Liver (tissue), 9 donors: ENCODE results near the gene TSPAN18. TPM values are rescaled to one million over a fixed set of nuclear protein-coding genes. Genes with fewer than 3 reads are reported as not detected.

Source experiments
- DNase-seq: peaks from one replicate; pipeline ENCODE4 v3.0.0-alpha.2; 2017; ENCODE audit warnings: low spot score
- H3K27ac ChIP-seq, 2 donors: one replicate each; pipeline ENCODE4 v1.7.0; 2013; ENCODE audit warnings: inconsistent platforms in 2 of 2, low read length in 2 of 2, control low read depth in 1 of 2, low read depth in 1 of 2, mild to moderate bottlenecking in 1 of 2
- H3K27me3 ChIP-seq, 4 donors: one replicate each; pipeline versions ENCODE4 v1.6.1 to v1.7.0; 2013; ENCODE audit warnings: low read length in 3 of 4, inconsistent platforms in 1 of 4, mild to moderate bottlenecking in 1 of 4, moderate library complexity in 1 of 4; ENCODE audit not compliant: control insufficient read depth in 4 of 4, insufficient read depth in 4 of 4
- H3K36me3 ChIP-seq, 4 donors: one replicate each; pipeline versions ENCODE4 v1.6.1 to v1.7.0; 2013; ENCODE audit warnings: low read length in 3 of 4, mild to moderate bottlenecking in 3 of 4, low read depth in 1 of 4, moderate library complexity in 1 of 4; ENCODE audit not compliant: control insufficient read depth in 4 of 4, insufficient read depth in 3 of 4
- H3K4me1 ChIP-seq, 4 donors: one replicate each; pipeline versions ENCODE4 v1.6.1 to v1.7.0; 2013; ENCODE audit warnings: low read length in 3 of 4, mild to moderate bottlenecking in 3 of 4, moderate library complexity in 1 of 4; ENCODE audit not compliant: control insufficient read depth in 4 of 4, insufficient read depth in 4 of 4
- H3K4me3 ChIP-seq, 3 donors: one replicate each; pipeline versions ENCODE4 v1.6.1 to v1.7.0; 2013; ENCODE audit warnings: low read length in 3 of 3, control low read depth in 1 of 3, low read depth in 1 of 3, mild to moderate bottlenecking in 1 of 3
- H3K9ac ChIP-seq, 2 donors: one replicate each; pipeline ENCODE4 v1.7.0; 2013; ENCODE audit warnings: low read length in 2 of 2, mild to moderate bottlenecking in 2 of 2, moderate library complexity in 2 of 2, control low read depth in 1 of 2, low read depth in 1 of 2
- H3K9me3 ChIP-seq, 4 donors: one replicate each; pipeline versions ENCODE4 v1.6.1 to v1.7.0; 2013; ENCODE audit warnings: low read length in 3 of 4; ENCODE audit not compliant: control insufficient read depth in 4 of 4
- EGR1 ChIP-seq, 2 donors: IDR thresholded peaks; 2 replicates each; pipeline ENCODE4 v1.6.1; 2016 to 2018; ENCODE audit warnings: antibody characterized with exemption in 2 of 2, low read depth in 2 of 2
- FOXA1 ChIP-seq: IDR thresholded peaks from 2 replicates; pipeline ENCODE4 v1.6.1; 2016; ENCODE audit warnings: antibody characterized with exemption
- FOXA2 ChIP-seq: IDR thresholded peaks from 2 replicates; pipeline ENCODE4 v1.6.1; 2016; ENCODE audit warnings: antibody characterized with exemption
- HNF4G ChIP-seq: IDR thresholded peaks from 2 replicates; pipeline ENCODE4 v1.6.1; 2016; ENCODE audit warnings: antibody characterized with exemption
- NR2F2 ChIP-seq: IDR thresholded peaks from 2 replicates; pipeline ENCODE4 v1.6.1; 2016; ENCODE audit warnings: antibody characterized with exemption
- RXRA ChIP-seq, 2 donors: IDR thresholded peaks; 2 replicates each; pipeline ENCODE4 v1.6.1; 2017 to 2018; ENCODE audit warnings: antibody characterized with exemption in 2 of 2, mild to moderate bottlenecking in 1 of 2
- SP1 ChIP-seq: IDR thresholded peaks from 2 replicates; pipeline ENCODE4 v1.6.1; 2018; ENCODE audit warnings: antibody characterized with exemption, mild to moderate bottlenecking
- TAF1 ChIP-seq: conservative IDR thresholded peaks from 2 replicates; pipeline ENCODE4 v1.6.1; 2016; ENCODE audit warnings: antibody characterized with exemption, mild to moderate bottlenecking
- YY1 ChIP-seq: IDR thresholded peaks from 2 replicates; pipeline ENCODE4 v1.6.1; 2016; ENCODE audit warnings: antibody characterized with exemption, mild to moderate bottlenecking
- WGBS: extraction: QIAGEN DNeasy Blood & Tissue Kit; methylation state at CpG from one replicate; pipeline ENCODE4 v1.1.7; 2013; 5-methylcytosine and 5-hydroxymethylcytosine counted together
- polyA plus RNA-seq, 2 donors: library from polyadenylated mRNA; stranded (reverse) in 1 of 2; unstranded in 1 of 2; fragments of 200-250 nt in 1 of 2; fragments of >200 nt in 1 of 2; fragmentation: Nextera tagmentation in 1 of 2; extraction: Ambion mirVana in 1 of 2; gene quantifications; one replicate each; pipeline versions ENCODE4 v1.2.1 to v1.2.3, GENCODE V29; 2013 to 2015
- total RNA-seq, 2 donors: library from RNA; depleted of rRNA; stranded (reverse); fragments of >200 nt; gene quantifications; one replicate each; pipeline ENCODE4 v1.2.3, GENCODE V29; 2014
- TF ChIP-seq, protein P1 (sequence below): IDR thresholded peaks from 2 replicates; pipeline ENCODE4 v1.6.1; 2016; ENCODE audit warnings: antibody characterized with exemption, mild to moderate bottlenecking
- TF ChIP-seq, protein P2 (sequence below): IDR thresholded peaks from 2 replicates; pipeline ENCODE4 v1.6.1; 2016; ENCODE audit warnings: antibody characterized with exemption
- TF ChIP-seq, protein P3 (sequence below): IDR thresholded peaks from 2 replicates; pipeline ENCODE4 v1.6.1; 2016; ENCODE audit warnings: antibody characterized with exemption
- TF ChIP-seq, protein P4 (sequence below): IDR thresholded peaks from 2 replicates; pipeline ENCODE4 v1.6.1; 2016; ENCODE audit warnings: antibody characterized with exemption
- TF ChIP-seq, protein P5 (sequence below): fragments of 150-350 bp; IDR thresholded peaks from 2 replicates; pipeline ENCODE4 v1.5.1; 2017; ENCODE audit warnings: improper control_type of control experiment, low read depth, low read length; ENCODE audit not compliant: missing input control
- donor health status: healthy.
- donor health status: healthy.
- donor health status: healthy.
- donor health status: healthy.
- donor health status: healthy.

The TSPAN18 gene
- total and polyA plus RNA-seq, 4 donors, result 1.2 to 5.0 (median 2.8) TPM

DNA sequence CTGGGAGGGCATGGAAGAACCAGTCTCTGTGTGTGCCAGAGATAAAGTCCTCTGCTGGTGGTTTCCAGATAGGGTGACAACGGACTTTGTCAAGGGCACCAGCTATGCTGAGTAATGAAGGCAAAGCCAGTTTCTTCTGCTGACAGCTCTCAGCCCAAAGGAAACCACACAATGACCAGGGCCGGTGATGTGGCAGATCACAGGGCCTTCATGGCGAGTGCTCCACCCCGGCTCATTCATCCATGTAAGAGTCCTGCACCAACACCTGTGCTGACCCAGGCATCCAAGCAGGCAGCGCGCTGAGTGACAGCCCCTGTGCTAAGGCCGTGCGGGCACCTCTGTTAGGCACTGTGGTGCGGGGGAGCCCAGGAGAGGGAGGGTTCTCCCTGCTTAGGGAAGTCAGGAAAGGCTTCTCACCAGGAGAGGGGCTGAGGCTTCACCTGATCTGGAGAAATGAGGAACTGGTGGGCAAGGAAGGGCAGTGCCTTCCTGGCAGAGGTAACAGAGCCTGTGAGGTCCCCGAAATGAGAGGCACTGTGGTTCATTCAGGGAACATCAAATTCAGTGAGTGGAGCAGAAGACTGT lies 190.1 kb downstream of the TSPAN18 start:
- H3K27ac ChIP-seq, result no peak overlapping the region
- no peak overlapping the region for H3K9ac ChIP-seq
- DNase-seq, result no peak
- TF ChIP-seq FOXA2 (no peak), TAF1 (no peak), HNF4G (no peak)
- no peaks in the 10 kb centered on the region for H3K36me3 ChIP-seq
- H3K27me3 ChIP-seq, result peaks cover 0 to 2% (median 0%) of the 10 kb centered on the region in 4 donors
- 83% methylated on average over 10 of the region's 10 CpGs for WGBS
- H3K4me3 ChIP-seq, result no peak overlapping the region
- H3K9me3 ChIP-seq, result no peaks in the 10 kb centered on the region
- peaks cover 0 to 9% (median 8%) of the 10 kb centered on the region in 4 donors for H3K4me1 ChIP-seq

DNA sequence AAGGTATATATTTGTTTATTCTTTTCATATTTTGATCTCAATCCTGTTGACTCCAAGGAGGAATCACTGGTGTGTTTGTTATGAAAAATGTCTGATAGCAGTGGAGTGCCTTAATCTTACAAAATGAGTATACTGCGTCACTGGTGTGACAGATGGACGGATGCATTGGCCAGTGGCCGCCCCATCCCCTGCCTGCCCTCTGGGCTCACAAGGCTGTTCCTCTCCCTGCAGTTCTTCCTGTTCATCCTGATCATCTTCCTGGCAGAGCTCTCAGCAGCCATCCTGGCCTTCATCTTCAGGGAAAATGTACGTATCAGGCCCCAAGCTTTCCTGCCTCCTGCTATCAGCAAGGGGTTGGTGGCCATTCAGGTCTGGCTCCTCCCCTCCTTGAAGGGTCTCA lies 191.0 kb downstream of the TSPAN18 start:
- 94% methylated on average over 4 of the region's 4 CpGs for WGBS
- H3K27ac ChIP-seq, result no peak overlapping the region
- H3K36me3 ChIP-seq, result no peaks in the 10 kb centered on the region
- peaks cover 0 to under 1% (median under 1%) of the 10 kb centered on the region in 4 donors for H3K4me1 ChIP-seq
- no peak overlapping the region for H3K4me3 ChIP-seq
- DNase-seq, result no peak
- H3K9ac ChIP-seq, result no peak overlapping the region
- H3K27me3 ChIP-seq, result peaks cover 0 to 2% (median 0%) of the 10 kb centered on the region in 4 donors
- H3K9me3 ChIP-seq, result no peaks in the 10 kb centered on the region
- TF ChIP-seq, protein P1, sequence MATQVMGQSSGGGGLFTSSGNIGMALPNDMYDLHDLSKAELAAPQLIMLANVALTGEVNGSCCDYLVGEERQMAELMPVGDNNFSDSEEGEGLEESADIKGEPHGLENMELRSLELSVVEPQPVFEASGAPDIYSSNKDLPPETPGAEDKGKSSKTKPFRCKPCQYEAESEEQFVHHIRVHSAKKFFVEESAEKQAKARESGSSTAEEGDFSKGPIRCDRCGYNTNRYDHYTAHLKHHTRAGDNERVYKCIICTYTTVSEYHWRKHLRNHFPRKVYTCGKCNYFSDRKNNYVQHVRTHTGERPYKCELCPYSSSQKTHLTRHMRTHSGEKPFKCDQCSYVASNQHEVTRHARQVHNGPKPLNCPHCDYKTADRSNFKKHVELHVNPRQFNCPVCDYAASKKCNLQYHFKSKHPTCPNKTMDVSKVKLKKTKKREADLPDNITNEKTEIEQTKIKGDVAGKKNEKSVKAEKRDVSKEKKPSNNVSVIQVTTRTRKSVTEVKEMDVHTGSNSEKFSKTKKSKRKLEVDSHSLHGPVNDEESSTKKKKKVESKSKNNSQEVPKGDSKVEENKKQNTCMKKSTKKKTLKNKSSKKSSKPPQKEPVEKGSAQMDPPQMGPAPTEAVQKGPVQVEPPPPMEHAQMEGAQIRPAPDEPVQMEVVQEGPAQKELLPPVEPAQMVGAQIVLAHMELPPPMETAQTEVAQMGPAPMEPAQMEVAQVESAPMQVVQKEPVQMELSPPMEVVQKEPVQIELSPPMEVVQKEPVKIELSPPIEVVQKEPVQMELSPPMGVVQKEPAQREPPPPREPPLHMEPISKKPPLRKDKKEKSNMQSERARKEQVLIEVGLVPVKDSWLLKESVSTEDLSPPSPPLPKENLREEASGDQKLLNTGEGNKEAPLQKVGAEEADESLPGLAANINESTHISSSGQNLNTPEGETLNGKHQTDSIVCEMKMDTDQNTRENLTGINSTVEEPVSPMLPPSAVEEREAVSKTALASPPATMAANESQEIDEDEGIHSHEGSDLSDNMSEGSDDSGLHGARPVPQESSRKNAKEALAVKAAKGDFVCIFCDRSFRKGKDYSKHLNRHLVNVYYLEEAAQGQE, result no peak
- TF ChIP-seq, protein P2, sequence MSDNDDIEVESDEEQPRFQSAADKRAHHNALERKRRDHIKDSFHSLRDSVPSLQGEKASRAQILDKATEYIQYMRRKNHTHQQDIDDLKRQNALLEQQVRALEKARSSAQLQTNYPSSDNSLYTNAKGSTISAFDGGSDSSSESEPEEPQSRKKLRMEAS, result no peak
- TF ChIP-seq, protein P3, sequence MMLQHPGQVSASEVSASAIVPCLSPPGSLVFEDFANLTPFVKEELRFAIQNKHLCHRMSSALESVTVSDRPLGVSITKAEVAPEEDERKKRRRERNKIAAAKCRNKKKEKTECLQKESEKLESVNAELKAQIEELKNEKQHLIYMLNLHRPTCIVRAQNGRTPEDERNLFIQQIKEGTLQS, result no peak
- TF ChIP-seq RXRA (IDR thresholded peaks at IDR 0.05) (no peak), SP1 (no peak), EGR1 (IDR thresholded peaks at IDR 0.05; ENCODE audit: low read depth in 2 of 2) (no peak), NR2F2 (no peak)

DNA sequence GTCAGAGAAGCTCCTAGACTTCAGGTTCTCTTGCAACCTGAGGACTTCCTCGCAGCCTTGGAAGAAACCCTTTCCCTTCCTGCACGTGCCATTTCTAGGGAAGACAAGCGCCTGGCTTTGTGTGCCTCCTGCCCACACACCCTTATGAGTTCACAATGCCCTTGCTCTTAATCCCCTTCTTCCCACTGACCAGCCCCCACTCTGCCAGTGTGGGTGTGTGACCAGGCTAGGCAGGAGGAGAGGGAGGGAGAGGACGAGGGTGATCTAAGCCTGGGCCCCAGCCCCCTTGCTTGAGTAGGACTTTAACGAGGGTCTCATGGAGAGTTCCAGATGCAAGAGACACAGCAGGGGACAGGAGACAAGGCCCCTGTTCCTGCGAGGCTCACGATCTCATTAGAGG lies 193.7 kb downstream of the TSPAN18 start:
- WGBS, result 87% methylated on average over 7 of the region's 7 CpGs
- H3K4me1 ChIP-seq, result no peaks in the 10 kb centered on the region
- TF ChIP-seq YY1 (no peak), FOXA1 (no peak)
- TF ChIP-seq, protein P2, result no peak
- TF ChIP-seq, protein P4, sequence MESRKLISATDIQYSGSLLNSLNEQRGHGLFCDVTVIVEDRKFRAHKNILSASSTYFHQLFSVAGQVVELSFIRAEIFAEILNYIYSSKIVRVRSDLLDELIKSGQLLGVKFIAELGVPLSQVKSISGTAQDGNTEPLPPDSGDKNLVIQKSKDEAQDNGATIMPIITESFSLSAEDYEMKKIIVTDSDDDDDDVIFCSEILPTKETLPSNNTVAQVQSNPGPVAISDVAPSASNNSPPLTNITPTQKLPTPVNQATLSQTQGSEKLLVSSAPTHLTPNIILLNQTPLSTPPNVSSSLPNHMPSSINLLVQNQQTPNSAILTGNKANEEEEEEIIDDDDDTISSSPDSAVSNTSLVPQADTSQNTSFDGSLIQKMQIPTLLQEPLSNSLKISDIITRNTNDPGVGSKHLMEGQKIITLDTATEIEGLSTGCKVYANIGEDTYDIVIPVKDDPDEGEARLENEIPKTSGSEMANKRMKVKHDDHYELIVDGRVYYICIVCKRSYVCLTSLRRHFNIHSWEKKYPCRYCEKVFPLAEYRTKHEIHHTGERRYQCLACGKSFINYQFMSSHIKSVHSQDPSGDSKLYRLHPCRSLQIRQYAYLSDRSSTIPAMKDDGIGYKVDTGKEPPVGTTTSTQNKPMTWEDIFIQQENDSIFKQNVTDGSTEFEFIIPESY, result no peak
- TF ChIP-seq, protein P5, sequence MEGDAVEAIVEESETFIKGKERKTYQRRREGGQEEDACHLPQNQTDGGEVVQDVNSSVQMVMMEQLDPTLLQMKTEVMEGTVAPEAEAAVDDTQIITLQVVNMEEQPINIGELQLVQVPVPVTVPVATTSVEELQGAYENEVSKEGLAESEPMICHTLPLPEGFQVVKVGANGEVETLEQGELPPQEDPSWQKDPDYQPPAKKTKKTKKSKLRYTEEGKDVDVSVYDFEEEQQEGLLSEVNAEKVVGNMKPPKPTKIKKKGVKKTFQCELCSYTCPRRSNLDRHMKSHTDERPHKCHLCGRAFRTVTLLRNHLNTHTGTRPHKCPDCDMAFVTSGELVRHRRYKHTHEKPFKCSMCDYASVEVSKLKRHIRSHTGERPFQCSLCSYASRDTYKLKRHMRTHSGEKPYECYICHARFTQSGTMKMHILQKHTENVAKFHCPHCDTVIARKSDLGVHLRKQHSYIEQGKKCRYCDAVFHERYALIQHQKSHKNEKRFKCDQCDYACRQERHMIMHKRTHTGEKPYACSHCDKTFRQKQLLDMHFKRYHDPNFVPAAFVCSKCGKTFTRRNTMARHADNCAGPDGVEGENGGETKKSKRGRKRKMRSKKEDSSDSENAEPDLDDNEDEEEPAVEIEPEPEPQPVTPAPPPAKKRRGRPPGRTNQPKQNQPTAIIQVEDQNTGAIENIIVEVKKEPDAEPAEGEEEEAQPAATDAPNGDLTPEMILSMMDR, result no peak

More for the DNA sequence above, 193.7 kb downstream of the TSPAN18 start:
- Histone ChIP-seq H3K27me3 (peaks cover 0 to 2% (median 0%) of the 10 kb centered on the region in 4 donors), H3K36me3 (no peaks in the 10 kb centered on the region), H3K27ac (no peak overlapping the region), H3K9me3 (no peaks in the 10 kb centered on the region), H3K9ac (no peak overlapping the region), H3K4me3 (no peak overlapping the region)
- DNase-seq, result no peak
